Measurements from ENCODE around the gene IL34.

IL34 gene

GRCh38 chr16:70703835-70704381 is 57.5 kb downstream of the IL34 start:
- no peak for DNase-seq

- DNase-seq, result no peak
These were observed 58.2 kb downstream of the IL34 start for GRCh38 chr16:70704586-70704985.

- DNase-seq, result no peak
These were observed 58.7 kb downstream of the IL34 start for GRCh38 chr16:70705056-70705455.

- DNase-seq, result no peak
These were observed 60.6 kb downstream of the IL34 start for GRCh38 chr16:70706948-70707465.

- DNase-seq, result no peak
These were observed 62.2 kb downstream of the IL34 start for GRCh38 chr16:70708366-70709246.

GRCh38 chr16:70709457-70709856 is 63.1 kb downstream of the IL34 start:
- DNase-seq, result no peak

GRCh38 chr16:70709942-70710341 is 63.6 kb downstream of the IL34 start:
- DNase-seq, result no peak

Data from CD4-positive, alpha-beta T cell treated with Interleukin-21 for 1 hour (primary cell).